OCI-LY3 (cell line): Measurements from ENCODE around the gene TCERG1L.

ENCODE experiments used
- H2AFZ ChIP-seq: fragments of 200-600, 300-600 bp; shearing (Covaris generic); 2 replicates; pipeline ENCODE4 v1.6.0; 2014; ENCODE audit warnings: antibody characterized with exemption, low read depth, low read length
- H3K27ac ChIP-seq: fragments of 200-600, 300-600 bp; sonication (generic); 2 replicates; pipeline ENCODE4 v1.5.1; 2014; ENCODE audit warnings: mild to moderate bottlenecking, low read length, moderate library complexity, mixed read lengths
- H3K27me3 ChIP-seq: fragments of 200-600, 300-600 bp; sonication (generic); 2 replicates; pipeline ENCODE4 v1.6.1; 2014; ENCODE audit warnings: low read depth, low read length, mixed read lengths
- H3K36me3 ChIP-seq: fragments of 200-600, 300-600 bp; sonication (generic); replicated peaks from 2 replicates; pipeline ENCODE3; 2014; ENCODE audit warnings: low read depth, low read length, mixed read lengths
- H3K4me1 ChIP-seq: fragments of 300-600, 200-600 bp; sonication (generic); 2 replicates; pipeline ENCODE4 v1.6.1; 2014; ENCODE audit warnings: low read length, mixed read lengths
- H3K4me2 ChIP-seq: fragments of 200-600, 300-600 bp; sonication (generic); 2 replicates; pipeline ENCODE4 v1.6.1; 2014; ENCODE audit warnings: low read length, mixed read lengths
- H3K4me3 ChIP-seq: fragments of 300-600, 200-600 bp; sonication (generic); 2 replicates; pipeline ENCODE4 v1.5.1; 2014; ENCODE audit warnings: antibody characterized with exemption, mild to moderate bottlenecking, low read length, moderate library complexity
- H3K79me2 ChIP-seq: fragments of 300-600, 200-600 bp; shearing (Covaris generic); 2 replicates; pipeline ENCODE4 v1.6.1; 2014; ENCODE audit warnings: mild to moderate bottlenecking, low read length, mixed read lengths
- H3K9ac ChIP-seq: fragments of 300-600, 200-600 bp; shearing (Covaris generic); 2 replicates; pipeline ENCODE4 v1.6.0; 2014; ENCODE audit warnings: mild to moderate bottlenecking, low read length, moderate library complexity
- H3K9me3 ChIP-seq: fragments of 200-600, 300-600 bp; shearing (Covaris generic); 2 replicates; pipeline ENCODE4 v1.6.1; 2014; ENCODE audit warnings: low read length, mixed read lengths; ENCODE audit not compliant: insufficient read depth
- H4K20me1 ChIP-seq: fragments of 200-600, 300-600 bp; sonication (generic); 2 replicates; pipeline ENCODE4 v1.6.1; 2016; ENCODE audit warnings: low read length, mixed read lengths; ENCODE audit not compliant: insufficient read depth
- CTCF ChIP-seq: fragments of 200-600, 300-600 bp; sonication (generic); IDR thresholded peaks from 2 replicates; pipeline ENCODE4 v1.5.1; 2014; ENCODE audit warnings: antibody characterized with exemption, low read length, low read depth
- EZH2phosphoT487 ChIP-seq: fragments of 200-600 bp; shearing (Covaris generic); IDR thresholded peaks from 2 replicates; pipeline ENCODE4 v1.6.1; 2018; ENCODE audit warnings: antibody characterized with exemption, mixed run types, low read depth

TCERG1L gene

DNA sequence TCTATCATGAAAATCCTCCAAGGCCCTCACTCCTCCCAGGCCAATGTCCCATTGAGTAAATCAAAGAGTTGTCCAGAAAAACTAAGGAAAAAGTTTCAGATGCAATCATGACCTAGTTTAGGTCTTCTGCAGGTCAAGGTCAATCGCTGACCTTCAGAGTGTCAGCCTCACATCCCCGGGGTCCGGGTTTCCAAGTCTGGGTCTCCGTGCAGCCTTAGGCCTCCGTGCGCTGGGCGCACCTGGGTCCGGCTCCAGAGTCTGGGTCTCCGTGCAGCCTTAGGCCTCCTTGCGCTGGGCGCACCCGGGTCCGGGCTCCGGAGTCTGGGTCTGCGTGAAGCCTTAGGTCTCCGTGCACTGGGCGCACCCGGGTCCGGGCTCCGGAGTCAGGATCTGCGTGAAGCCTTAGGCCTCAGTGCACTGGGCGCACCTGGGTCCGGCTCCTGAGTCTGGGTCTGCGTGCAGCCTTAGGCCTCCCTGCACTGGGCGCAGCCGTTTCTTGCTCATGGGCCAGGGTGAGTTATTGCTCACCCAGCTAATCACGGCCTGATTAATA lies 236.2 kb downstream of the TCERG1L start:
- Histone ChIP-seq H3K4me1 (no peaks in the 10 kb centered on the region), H3K27ac (no peak overlapping the region), H3K36me3 (no peaks in the 10 kb centered on the region), H3K4me2 (no peak overlapping the region), H3K9ac (no peak overlapping the region), H3K27me3 (no peaks in the 10 kb centered on the region), H4K20me1 (no peaks in the 10 kb centered on the region), H2AFZ (no peak overlapping the region), H3K4me3 (no peak overlapping the region), H3K79me2 (no peaks in the 10 kb centered on the region), H3K9me3 (no peaks in the 10 kb centered on the region)
- TF ChIP-seq EZH2phosphoT487 (no peak), CTCF (no peak)

- H3K9ac ChIP-seq: no peak overlapping the region
- no peaks in the 10 kb centered on the region for H3K27me3 ChIP-seq
- no peak for TF ChIP-seq EZH2phosphoT487
- no peak for TF ChIP-seq CTCF
- no peak overlapping the region for H3K4me2 ChIP-seq
- H2AFZ ChIP-seq: no peak overlapping the region
- H3K36me3 ChIP-seq: no peaks in the 10 kb centered on the region
- H3K4me3 ChIP-seq: no peak overlapping the region
- no peaks in the 10 kb centered on the region for H3K4me1 ChIP-seq
- no peaks in the 10 kb centered on the region for H4K20me1 ChIP-seq
- H3K9me3 ChIP-seq: no peaks in the 10 kb centered on the region
- H3K79me2 ChIP-seq: no peaks in the 10 kb centered on the region
- no peak overlapping the region for H3K27ac ChIP-seq
These were observed 236.8 kb downstream of the TCERG1L start for GRCh38 chr10:131074682-131075081.

GRCh38 chr10:131073469-131074035 lies 238.0 kb downstream of the TCERG1L start:
- no peak for TF ChIP-seq CTCF
- no peak for TF ChIP-seq EZH2phosphoT487
- H3K27ac ChIP-seq: no peak overlapping the region

GRCh38 chr10:131072651-131073468 lies 238.7 kb downstream of the TCERG1L start:
- Histone ChIP-seq H4K20me1 (no peaks in the 10 kb centered on the region), H3K9me3 (no peaks in the 10 kb centered on the region), H3K4me3 (no peak overlapping the region), H2AFZ (no peak overlapping the region), H3K79me2 (no peaks in the 10 kb centered on the region), H3K27ac (no peak overlapping the region), H3K27me3 (no peaks in the 10 kb centered on the region), H3K4me2 (no peak overlapping the region), H3K9ac (no peak overlapping the region), H3K4me1 (no peaks in the 10 kb centered on the region), H3K36me3 (no peaks in the 10 kb centered on the region)
- TF ChIP-seq CTCF (no peak), EZH2phosphoT487 (no peak)

More at GRCh38 chr10:131073469-131074035, 238.0 kb downstream of the TCERG1L start:
- no peaks in the 10 kb centered on the region for H3K36me3 ChIP-seq
- H3K79me2 ChIP-seq: no peaks in the 10 kb centered on the region
- H3K9ac ChIP-seq: no peak overlapping the region
- no peaks in the 10 kb centered on the region for H3K27me3 ChIP-seq
- H3K4me3 ChIP-seq: no peak overlapping the region
- H3K4me1 ChIP-seq: no peaks in the 10 kb centered on the region
- H3K4me2 ChIP-seq: no peak overlapping the region
- H2AFZ ChIP-seq: no peak overlapping the region
- no peaks in the 10 kb centered on the region for H4K20me1 ChIP-seq
- H3K9me3 ChIP-seq: no peaks in the 10 kb centered on the region
